ENCODE measurements around the gene PAK5. TPM values are rescaled to one million over a fixed set of nuclear protein-coding genes. Genes with fewer than 3 reads are reported as not detected.

The PAK5 gene
- total and polyA plus RNA-seq, 2 donors (not counting 1 experiment from before 2014, with no cell fraction given): not detected

DNA sequence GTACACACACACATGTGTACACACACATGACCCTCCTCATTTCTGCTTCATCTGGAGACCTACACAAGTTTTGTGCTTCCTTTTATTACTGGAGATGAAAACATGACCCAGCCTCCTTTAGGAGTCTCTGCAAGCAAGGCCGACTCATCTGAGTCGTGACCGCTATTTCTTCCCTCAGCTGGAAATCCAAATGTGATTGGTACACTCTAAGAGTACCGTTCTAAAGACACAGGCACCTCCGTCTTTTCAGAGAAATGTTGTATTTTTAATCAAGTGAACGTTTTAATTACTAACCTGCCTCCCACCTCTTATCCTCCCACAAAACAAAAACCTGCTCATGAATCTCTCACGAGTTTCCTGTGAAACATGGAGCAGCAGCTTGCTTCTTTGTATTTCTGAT is 261.5 kb downstream of the PAK5 start:
- Mint-ChIP-seq H3K27ac (no peak overlapping the region), H3K27me3 (peaks cover 9% of the 10 kb centered on the region), H3K9me3 (ENCODE audit: insufficient read depth) (no peaks in the 10 kb centered on the region), H3K4me3 (no peak overlapping the region), H3K4me1 (peaks cover 2% of the 10 kb centered on the region)
- TF ChIP-seq, protein P1, sequence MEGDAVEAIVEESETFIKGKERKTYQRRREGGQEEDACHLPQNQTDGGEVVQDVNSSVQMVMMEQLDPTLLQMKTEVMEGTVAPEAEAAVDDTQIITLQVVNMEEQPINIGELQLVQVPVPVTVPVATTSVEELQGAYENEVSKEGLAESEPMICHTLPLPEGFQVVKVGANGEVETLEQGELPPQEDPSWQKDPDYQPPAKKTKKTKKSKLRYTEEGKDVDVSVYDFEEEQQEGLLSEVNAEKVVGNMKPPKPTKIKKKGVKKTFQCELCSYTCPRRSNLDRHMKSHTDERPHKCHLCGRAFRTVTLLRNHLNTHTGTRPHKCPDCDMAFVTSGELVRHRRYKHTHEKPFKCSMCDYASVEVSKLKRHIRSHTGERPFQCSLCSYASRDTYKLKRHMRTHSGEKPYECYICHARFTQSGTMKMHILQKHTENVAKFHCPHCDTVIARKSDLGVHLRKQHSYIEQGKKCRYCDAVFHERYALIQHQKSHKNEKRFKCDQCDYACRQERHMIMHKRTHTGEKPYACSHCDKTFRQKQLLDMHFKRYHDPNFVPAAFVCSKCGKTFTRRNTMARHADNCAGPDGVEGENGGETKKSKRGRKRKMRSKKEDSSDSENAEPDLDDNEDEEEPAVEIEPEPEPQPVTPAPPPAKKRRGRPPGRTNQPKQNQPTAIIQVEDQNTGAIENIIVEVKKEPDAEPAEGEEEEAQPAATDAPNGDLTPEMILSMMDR (IDR thresholded peaks at IDR 0.05): no peak
- no peak for TF ChIP-seq EZH2 (IDR thresholded peaks at IDR 0.05; ENCODE audit: borderline replicate concordance, insufficient read depth, low read depth, low read length, poor library complexity, severe bottlenecking)
- no peak for ATAC-seq (ENCODE audit: low read depth)
- Histone ChIP-seq H3K4me1 (ENCODE audit: control insufficient read depth in 2 of 2, insufficient read depth in 2 of 2, low read length in 2 of 2) (no peaks in the 10 kb centered on the region), H3K27me3 (replicated peaks in 1 of 4; ENCODE audit: control extremely low read depth in 1 of 4, control insufficient read depth in 3 of 4, insufficient read depth in 4 of 4, low read length in 3 of 4) (peaks cover 0 to 3% (median under 1%) of the 10 kb centered on the region in 4 experiments), H3K9me3 (ENCODE audit: control extremely low read depth in 1 of 3, control insufficient read depth in 2 of 3, insufficient read depth in 1 of 3, low read length in 2 of 3) (no peaks in the 10 kb centered on the region), H3K4me2 (replicated peaks; ENCODE audit: low read depth, low read length, poor library complexity, severe bottlenecking) (no peak overlapping the region), H2AFZ (ENCODE audit: insufficient read depth, low read depth, low read length, poor library complexity, severe bottlenecking) (no peak overlapping the region), H3K27ac (ENCODE audit: low read length in 2 of 2) (no peak overlapping the region), H3K9ac (ENCODE audit: low read length) (no peak overlapping the region), H3K36me3 (replicated peaks in 1 of 2; ENCODE audit: control extremely low read depth in 1 of 2, control insufficient read depth in 1 of 2, extremely low read depth in 1 of 2, insufficient read depth in 2 of 2, low read length in 1 of 2) (no peaks in the 10 kb centered on the region), H3K79me2 (ENCODE audit: control insufficient read depth, insufficient read depth, low read length) (no peaks in the 10 kb centered on the region), H3K4me3 (ENCODE audit: control extremely low read depth in 1 of 5, extremely low read depth in 1 of 5, insufficient read depth in 1 of 5, low read depth in 2 of 5, low read length in 4 of 5) (no peak overlapping the region), H4K20me1 (ENCODE audit: control insufficient read depth, insufficient read depth, low read length, poor library complexity, severe bottlenecking) (no peaks in the 10 kb centered on the region)
- ChIA-PET POLR2A (no interaction called here), CTCF (interaction anchor here (0.6 kb wide), 1 partner anchor 20 kb away, joined by 3 read pairs; no protein-coding TSS in a partner anchor)
- DNase-seq: no peak
- no CpG with 5 or more reads among the region's 7 CpGs for WGBS (ENCODE audit: insufficient coverage)
- intact Hi-C loops (cut with micrococcal nuclease): no loop called here

DNA sequence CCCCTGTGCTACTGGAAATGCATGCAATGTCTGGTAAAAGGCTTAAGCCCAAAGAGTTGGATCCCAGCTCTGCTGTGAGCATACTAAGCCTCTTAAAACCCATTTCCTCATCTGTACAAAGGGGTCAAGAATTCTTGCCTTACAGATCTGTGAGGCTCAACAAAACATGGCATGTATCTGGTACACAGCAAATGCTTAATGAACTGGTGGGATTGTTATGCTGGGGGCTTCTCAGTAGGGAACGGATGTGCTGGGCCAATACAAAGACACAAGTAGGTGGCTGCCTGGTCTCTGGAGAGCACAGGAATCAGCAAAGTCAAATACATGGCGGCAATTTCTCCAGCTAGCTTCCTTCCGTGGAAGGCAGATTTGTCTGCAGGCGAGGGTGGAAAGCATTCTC is 262.2 kb downstream of the PAK5 start:
- H3K27me3 Mint-ChIP-seq: peaks cover 9% of the 10 kb centered on the region
- intact Hi-C loops (cut with micrococcal nuclease): no loop called here
- Histone ChIP-seq H3K79me2 (ENCODE audit: control insufficient read depth, insufficient read depth, low read length) (no peaks in the 10 kb centered on the region), H3K27ac (ENCODE audit: low read length in 2 of 2) (no peak overlapping the region), H2AFZ (ENCODE audit: insufficient read depth, low read depth, low read length, poor library complexity, severe bottlenecking) (no peak overlapping the region), H4K20me1 (ENCODE audit: control insufficient read depth, insufficient read depth, low read length, poor library complexity, severe bottlenecking) (no peaks in the 10 kb centered on the region), H3K4me3 (ENCODE audit: control extremely low read depth in 1 of 5, extremely low read depth in 1 of 5, insufficient read depth in 1 of 5, low read depth in 2 of 5, low read length in 4 of 5) (no peak overlapping the region), H3K36me3 (replicated peaks in 1 of 2; ENCODE audit: control extremely low read depth in 1 of 2, control insufficient read depth in 1 of 2, extremely low read depth in 1 of 2, insufficient read depth in 2 of 2, low read length in 1 of 2) (no peaks in the 10 kb centered on the region), H3K9me3 (ENCODE audit: control extremely low read depth in 1 of 3, control insufficient read depth in 2 of 3, insufficient read depth in 1 of 3, low read length in 2 of 3) (no peaks in the 10 kb centered on the region), H3K9ac (ENCODE audit: low read length) (no peak overlapping the region), H3K4me1 (ENCODE audit: control insufficient read depth in 2 of 2, insufficient read depth in 2 of 2, low read length in 2 of 2) (no peaks in the 10 kb centered on the region), H3K27me3 (replicated peaks in 1 of 4; ENCODE audit: control extremely low read depth in 1 of 4, control insufficient read depth in 3 of 4, insufficient read depth in 4 of 4, low read length in 3 of 4) (peaks cover 0 to 3% (median under 1%) of the 10 kb centered on the region in 4 experiments), H3K4me2 (replicated peaks; ENCODE audit: low read depth, low read length, poor library complexity, severe bottlenecking) (no peak overlapping the region)
- no peak for TF ChIP-seq EZH2 (IDR thresholded peaks at IDR 0.05; ENCODE audit: borderline replicate concordance, insufficient read depth, low read depth, low read length, poor library complexity, severe bottlenecking)
- TF ChIP-seq, protein P1 (IDR thresholded peaks at IDR 0.05): no peak
- no peaks in the 10 kb centered on the region for H3K9me3 Mint-ChIP-seq (ENCODE audit: insufficient read depth)
- no peak for DNase-seq
- no peak for ATAC-seq (ENCODE audit: low read depth)
- ChIA-PET POLR2A (no interaction called here), CTCF (interaction anchor here (0.6 kb wide), 1 partner anchor 19 kb away, joined by 3 read pairs; no protein-coding TSS in a partner anchor)
- 93% methylated on average over 3 of the region's 4 CpGs for WGBS (ENCODE audit: insufficient coverage)
- H3K27ac Mint-ChIP-seq: no peak overlapping the region
- H3K4me3 Mint-ChIP-seq: no peak overlapping the region
- H3K4me1 Mint-ChIP-seq: peaks cover 2% of the 10 kb centered on the region

Data from B cell (primary cell).